GM06990 (cell line): ENCODE measurements around the gene CAGE1.
A peak's percentile ranks its signal among the peaks of the same experiment; 100 is the strongest.

Experiments used
- DNase-seq: peaks from one replicate; pipeline ENCODE4 v3.0.0-alpha.2; 2011; ENCODE audit not compliant: insufficient read length; ENCODE audit errors: extremely low read depth
- H3K27me3 ChIP-seq: replicated peaks from 2 replicates; pipeline ENCODE4 v1.6.0; 2011; ENCODE audit warnings: low read length; ENCODE audit not compliant: control insufficient read depth, insufficient read depth
- H3K36me3 ChIP-seq: 2 replicates; pipeline ENCODE4 v1.5.1; 2011; ENCODE audit warnings: low read length; ENCODE audit not compliant: control insufficient read depth, insufficient read depth
- H3K4me3 ChIP-seq: replicated peaks from 2 replicates; pipeline ENCODE4 v1.5.1; 2011; ENCODE audit warnings: low read depth, mild to moderate bottlenecking, control low read depth, low read length
- CTCF ChIP-seq: IDR thresholded peaks from 2 replicates; pipeline ENCODE4 v1.5.1; 2011; ENCODE audit warnings: low read length, control low read depth, mild to moderate bottlenecking, inconsistent platforms; ENCODE audit not compliant: insufficient read depth, poor library complexity, severe bottlenecking

Gene CAGE1

DNA sequence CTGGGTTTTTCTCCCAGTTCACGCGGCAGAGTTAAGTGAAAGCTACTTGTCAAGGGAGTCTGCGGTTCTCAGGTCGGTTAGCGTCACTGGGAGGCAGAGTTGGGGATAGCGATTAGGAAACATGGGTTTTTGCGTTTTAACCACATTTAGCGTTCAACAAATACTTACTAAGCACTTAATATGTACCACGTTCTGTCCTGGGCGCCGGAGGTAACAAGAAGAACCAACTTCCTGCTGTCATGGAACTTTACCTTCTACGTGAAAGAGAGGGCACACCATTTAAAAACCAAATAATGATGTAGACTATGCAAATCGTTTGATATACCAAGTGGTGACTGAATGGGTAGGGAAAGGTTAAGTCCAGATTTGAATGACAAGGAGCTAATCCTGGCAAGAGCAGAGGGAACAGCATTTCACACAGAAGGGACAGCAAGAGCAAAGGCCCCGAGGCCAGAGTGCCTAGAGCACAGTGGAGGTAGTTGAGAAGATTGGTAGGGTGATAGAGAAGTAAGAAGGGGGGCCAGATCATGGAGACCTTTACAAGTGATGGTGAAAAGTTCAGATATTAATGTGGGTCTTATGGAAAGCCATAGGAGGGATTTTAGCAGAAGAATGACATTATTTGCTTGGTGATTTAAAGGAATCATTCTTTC, 810 bp upstream of the CAGE1 start:
- H3K27me3 ChIP-seq = no peaks in the 10 kb centered on the region; the same call in 1 of the 2 replicates
- H3K4me3 ChIP-seq = peak overlapping the region; percentile 71
- no peaks in the 10 kb centered on the region; the same call in 1 of the 2 replicates for H3K36me3 ChIP-seq
- no peak for DNase-seq
- no peak for TF ChIP-seq CTCF

DNA sequence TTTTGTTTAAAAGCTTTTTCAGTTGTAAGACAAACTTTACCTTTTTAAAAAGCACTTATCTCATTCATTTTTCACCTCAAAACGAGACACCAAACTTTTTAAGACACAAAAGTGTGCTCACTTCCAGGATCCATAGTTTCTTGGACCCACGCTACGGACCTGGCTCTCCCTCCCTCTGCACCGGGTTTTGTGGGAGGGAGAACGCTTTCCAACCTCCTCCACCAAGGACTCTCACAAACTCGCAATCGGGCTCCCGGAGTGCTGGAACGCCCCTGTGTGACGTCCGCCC, 436 bp downstream of the CAGE1 start:
- Histone ChIP-seq H3K4me3 (peak overlapping the region; percentile 71), H3K27me3 (no peaks in the 10 kb centered on the region; the same call in 1 of the 2 replicates), H3K36me3 (no peaks in the 10 kb centered on the region; the same call in 1 of the 2 replicates)
- DNase-seq = no peak
- no peak for TF ChIP-seq CTCF

DNA sequence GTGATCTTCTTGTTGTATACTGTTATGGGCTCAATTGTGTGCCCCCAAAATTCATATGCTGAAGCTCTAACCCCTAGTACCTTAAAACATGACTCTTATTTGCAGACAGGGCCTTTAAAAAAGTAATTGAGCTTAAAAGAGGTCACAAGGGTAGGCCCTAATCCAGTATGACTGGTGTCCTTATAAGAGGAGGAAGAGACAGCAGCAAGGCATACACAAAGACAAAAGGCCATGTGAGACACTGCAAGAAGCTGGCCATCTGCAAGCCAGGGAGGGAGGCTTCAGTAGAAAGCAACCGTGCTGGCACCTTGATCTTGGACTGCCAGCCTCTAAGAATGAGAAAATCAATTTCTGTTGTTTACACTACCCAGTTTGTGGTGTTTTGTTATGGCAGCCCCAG, 8.4 kb downstream of the CAGE1 start:
- no peak for DNase-seq
- no peak for TF ChIP-seq CTCF
- no peak overlapping the region for H3K4me3 ChIP-seq
- H3K27me3 ChIP-seq = no peaks in the 10 kb centered on the region
- no peaks in the 10 kb centered on the region for H3K36me3 ChIP-seq

DNA sequence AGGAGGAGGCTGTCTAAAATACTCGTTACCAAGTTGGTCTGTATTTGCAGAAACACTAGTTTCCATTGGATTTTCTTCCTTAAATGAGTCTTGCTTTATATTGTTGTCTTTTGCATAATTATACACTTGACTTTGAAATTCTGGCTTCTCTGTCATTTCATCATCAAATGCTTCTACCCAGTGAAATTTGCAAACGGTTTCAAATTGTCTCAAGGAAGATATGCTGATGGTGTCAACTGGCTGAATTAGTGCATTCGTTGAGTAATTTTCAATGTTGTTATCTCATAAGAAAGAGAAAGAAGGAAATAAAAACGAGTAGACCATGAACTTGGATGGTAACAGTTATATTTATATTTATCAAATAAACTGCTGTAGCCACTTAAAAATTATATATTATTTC, 10.8 kb downstream of the CAGE1 start:
- Histone ChIP-seq H3K27me3 (no peaks in the 10 kb centered on the region), H3K36me3 (no peaks in the 10 kb centered on the region), H3K4me3 (no peak overlapping the region)
- TF ChIP-seq CTCF = no peak
- DNase-seq = no peak

DNA sequence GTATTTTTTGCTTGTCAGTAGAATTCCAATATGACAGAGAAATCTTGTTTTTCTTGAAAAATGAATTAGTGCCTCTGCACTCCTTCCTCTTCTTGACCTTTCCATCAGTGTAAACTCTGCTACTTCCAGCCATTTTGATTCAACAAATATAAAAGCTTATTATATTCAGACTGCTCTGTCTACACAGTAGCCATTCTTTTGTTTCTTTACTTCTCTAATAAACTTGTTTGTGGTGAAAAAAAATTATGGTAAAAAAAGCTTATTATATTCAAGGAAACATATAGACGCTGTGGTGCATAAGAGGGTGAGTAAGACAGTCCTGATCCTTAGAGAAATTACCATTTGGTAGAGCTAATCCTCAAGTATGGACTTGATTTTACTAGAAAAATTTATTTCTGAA, 11.6 kb downstream of the CAGE1 start:
- DNase-seq = no peak
- no peaks in the 10 kb centered on the region for H3K36me3 ChIP-seq
- no peak for TF ChIP-seq CTCF
- no peak overlapping the region for H3K4me3 ChIP-seq
- H3K27me3 ChIP-seq = no peaks in the 10 kb centered on the region

DNA sequence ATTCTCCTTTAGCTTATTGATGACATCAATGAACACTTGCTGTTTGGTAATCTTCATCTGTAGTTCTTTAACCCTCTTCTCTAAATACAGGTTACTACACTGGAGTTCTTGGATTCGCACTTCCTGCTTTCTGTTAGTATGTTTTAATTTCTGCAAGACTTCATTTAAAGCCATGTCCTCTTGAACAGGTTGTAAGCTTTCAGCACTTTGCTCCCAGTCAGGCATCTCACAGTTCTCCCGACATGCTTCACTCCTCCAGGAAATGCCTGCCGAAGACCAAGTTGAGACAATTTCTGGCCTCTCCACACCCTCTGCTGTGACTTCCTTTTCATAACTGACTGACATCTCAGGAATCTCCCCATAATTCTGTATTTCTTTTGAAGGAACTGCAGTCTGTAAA, 15.8 kb downstream of the CAGE1 start:
- no peaks in the 10 kb centered on the region for H3K27me3 ChIP-seq
- no peak for TF ChIP-seq CTCF
- H3K36me3 ChIP-seq = no peaks in the 10 kb centered on the region
- no peak overlapping the region for H3K4me3 ChIP-seq
- no peak for DNase-seq
